ENCODE measurements around the gene C19orf38. TPM values are rescaled to one million over a fixed set of nuclear protein-coding genes. Genes with fewer than 3 reads are reported as not detected.

The C19orf38 gene, protein sequence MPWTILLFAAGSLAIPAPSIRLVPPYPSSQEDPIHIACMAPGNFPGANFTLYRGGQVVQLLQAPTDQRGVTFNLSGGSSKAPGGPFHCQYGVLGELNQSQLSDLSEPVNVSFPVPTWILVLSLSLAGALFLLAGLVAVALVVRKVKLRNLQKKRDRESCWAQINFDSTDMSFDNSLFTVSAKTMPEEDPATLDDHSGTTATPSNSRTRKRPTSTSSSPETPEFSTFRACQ
- polyA plus RNA-seq (2013, experiment 1 of 2), result not detected
- polyA plus RNA-seq (2013, experiment 2 of 2), result not detected

DNA sequence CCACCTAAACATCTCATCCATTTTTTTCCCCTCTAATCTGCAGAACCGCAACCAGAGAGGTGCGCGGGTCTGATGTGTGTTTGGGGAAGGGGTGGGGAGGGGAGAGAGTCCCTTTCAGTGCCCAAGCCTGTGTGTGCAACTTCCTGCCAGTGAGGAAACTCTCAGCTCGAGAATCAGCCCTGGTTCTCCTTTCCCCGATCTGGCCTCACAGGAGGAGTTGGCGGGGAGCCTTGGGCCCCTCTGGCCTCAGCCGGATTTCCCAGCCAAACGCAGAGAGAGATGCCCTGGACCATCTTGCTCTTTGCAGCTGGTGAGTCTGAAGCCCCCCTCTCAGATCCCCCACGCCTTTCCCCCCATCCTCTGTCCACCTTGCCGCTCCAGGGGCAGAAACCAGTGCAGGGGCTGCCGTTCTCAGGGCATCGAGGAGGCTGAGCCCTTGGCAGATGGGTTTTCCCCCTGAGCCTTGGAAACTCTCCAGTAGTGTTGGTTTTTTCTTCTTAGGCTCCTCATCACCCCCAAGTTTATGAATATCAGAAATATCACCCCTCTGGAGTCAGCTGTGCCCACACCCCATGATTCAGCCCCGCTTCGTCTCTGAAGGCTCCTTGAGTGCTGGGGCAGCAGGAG lies at the start of gene C19orf38:
Gene C19orf38, plus strand, starts transcription at position 186 of the 627 bp plus-strand sequence. Its CDS starts 94 bp downstream, at position 280.
- Histone ChIP-seq H3K4me2 (ENCODE audit: low read length, poor library complexity, severe bottlenecking) (no peak within 1 kb of the TSS), H3K79me1 (replicated peaks; ENCODE audit: low read length, poor library complexity, severe bottlenecking) (no peaks in the 10 kb centered on the region), H2AFZ (ENCODE audit: low read depth, low read length) (no peak within 1 kb of the TSS), H3K4me3 (ENCODE audit: insufficient read depth in 1 of 2, low read depth in 1 of 2, low read length in 2 of 2) (peak within 1 kb of the TSS in 1 of 2 experiments; percentile 62), H2BK120ac (ENCODE audit: low read depth, low read length) (no peak within 1 kb of the TSS), H2BK15ac (ENCODE audit: low read depth, poor library complexity, severe bottlenecking) (no peak within 1 kb of the TSS), H3K27ac (ENCODE audit: low read length, poor library complexity, severe bottlenecking) (no peak within 1 kb of the TSS), H4K8ac (ENCODE audit: low read length) (no peak within 1 kb of the TSS), H3K9me3 (ENCODE audit: control insufficient read depth, low read length) (no peaks in the 10 kb centered on the region), H3K18ac (ENCODE audit: low read depth in 1 of 2, low read length in 2 of 2) (no peak within 1 kb of the TSS), H3K9ac (ENCODE audit: low read length) (no peak within 1 kb of the TSS), H2AK5ac (ENCODE audit: low read length, severe bottlenecking) (no peak within 1 kb of the TSS), H2BK5ac (ENCODE audit: low read depth, low read length, poor library complexity, severe bottlenecking) (no peak within 1 kb of the TSS), H2BK12ac (ENCODE audit: low read length in 2 of 2) (no peak within 1 kb of the TSS), H3K14ac (ENCODE audit: low read length in 2 of 2) (no peak within 1 kb of the TSS), H3K27me3 (ENCODE audit: control insufficient read depth in 1 of 2, insufficient read depth in 1 of 2, low read length in 2 of 2) (peaks cover 0 to 8% of the 10 kb centered on the region in 2 experiments), H3K4ac (ENCODE audit: low read depth in 1 of 2, low read length in 2 of 2) (no peak within 1 kb of the TSS), H3K4me1 (ENCODE audit: control insufficient read depth, insufficient read depth, low read depth, low read length) (no peaks in the 10 kb centered on the region), H3K36me3 (ENCODE audit: control insufficient read depth in 1 of 2, insufficient read depth in 2 of 2, low read depth in 1 of 2, low read length in 2 of 2) (no peaks in the 10 kb centered on the region), H4K91ac (ENCODE audit: low read length) (no peak within 1 kb of the TSS), H3K23ac (ENCODE audit: low read length in 2 of 2) (no peak within 1 kb of the TSS)
- 84% methylated on average over 13 of the region's 14 CpGs for WGBS
- DNase-seq, result no peak

DNA sequence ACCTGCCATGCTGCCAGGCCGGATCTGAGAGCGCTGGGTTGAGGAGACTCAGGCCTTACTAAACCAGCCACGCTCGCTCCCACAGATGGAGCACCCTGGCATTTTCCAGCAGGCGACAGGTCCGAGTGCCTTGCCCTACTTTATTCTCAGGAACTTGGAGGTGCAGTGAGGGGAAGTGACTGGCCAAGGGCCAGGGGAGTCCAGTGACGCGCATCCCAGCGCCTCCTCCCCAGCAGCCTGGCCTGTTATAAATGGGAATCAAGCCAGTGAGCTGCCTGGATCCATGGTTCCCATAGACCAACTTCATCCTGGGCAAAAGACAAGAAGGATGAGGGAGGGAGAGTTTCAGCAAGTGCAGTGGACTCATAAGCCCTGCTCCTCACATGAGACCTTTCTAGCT lies 47.7 kb upstream of the C19orf38 start:
- no peak overlapping the region for H3K9ac ChIP-seq (ENCODE audit: low read length)

DNA sequence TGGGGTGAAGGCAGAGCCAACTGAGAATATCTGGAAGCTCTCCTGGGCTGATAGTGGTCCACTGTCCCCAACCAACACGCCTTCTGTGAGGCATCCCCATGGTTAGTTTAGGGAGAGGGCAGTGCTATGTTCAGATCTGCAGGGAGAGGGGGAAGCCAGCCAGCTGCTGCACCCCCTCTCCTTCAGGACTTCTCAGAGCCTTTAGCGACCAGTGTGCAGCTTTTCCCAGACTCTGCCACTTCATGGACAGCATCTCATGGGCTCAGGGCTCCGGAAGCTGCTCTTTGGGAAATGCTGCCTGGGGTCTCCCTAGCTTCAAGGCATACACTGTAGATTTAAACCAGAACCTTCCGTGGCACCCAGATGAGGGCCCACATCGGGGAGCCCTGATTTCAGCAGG lies 45.7 kb upstream of the C19orf38 start:
- H3K23ac ChIP-seq (ENCODE audit: low read length in 2 of 2), result no peak overlapping the region
- no peak for DNase-seq
- H3K79me1 ChIP-seq (replicated peaks; ENCODE audit: low read length, poor library complexity, severe bottlenecking), result peaks cover 34% of the 10 kb centered on the region
- no peak overlapping the region for H3K4me2 ChIP-seq (ENCODE audit: low read length, poor library complexity, severe bottlenecking)
- H3K4me3 ChIP-seq (ENCODE audit: insufficient read depth in 1 of 2, low read depth in 1 of 2, low read length in 2 of 2), result no peak overlapping the region
- no peak overlapping the region for H4K8ac ChIP-seq (ENCODE audit: low read length)
- H2BK12ac ChIP-seq (ENCODE audit: low read length in 2 of 2), result no peak overlapping the region
- no peak overlapping the region for H2AK5ac ChIP-seq (ENCODE audit: low read length, severe bottlenecking)
- no peak overlapping the region for H3K27ac ChIP-seq (ENCODE audit: low read length, poor library complexity, severe bottlenecking)
- no peaks in the 10 kb centered on the region for H3K27me3 ChIP-seq (ENCODE audit: control insufficient read depth in 1 of 2, insufficient read depth in 1 of 2, low read length in 2 of 2)
- no peak overlapping the region for H3K14ac ChIP-seq (ENCODE audit: low read length in 2 of 2)
- no peak overlapping the region for H4K91ac ChIP-seq (ENCODE audit: low read length)
- no peaks in the 10 kb centered on the region for H3K4me1 ChIP-seq (ENCODE audit: control insufficient read depth, insufficient read depth, low read depth, low read length)
- no peak overlapping the region for H3K9ac ChIP-seq (ENCODE audit: low read length)
- no peak overlapping the region for H3K4ac ChIP-seq (ENCODE audit: low read depth in 1 of 2, low read length in 2 of 2)
- no peak overlapping the region for H2BK5ac ChIP-seq (ENCODE audit: low read depth, low read length, poor library complexity, severe bottlenecking)
- WGBS, result 97% methylated on average over 5 of the region's 5 CpGs
- no peak overlapping the region for H2BK15ac ChIP-seq (ENCODE audit: low read depth, poor library complexity, severe bottlenecking)
- no peaks in the 10 kb centered on the region for H3K9me3 ChIP-seq (ENCODE audit: control insufficient read depth, low read length)
- H2BK120ac ChIP-seq (ENCODE audit: low read depth, low read length), result no peak overlapping the region
- peaks cover 82 to 83% of the 10 kb centered on the region in 2 experiments for H3K36me3 ChIP-seq (ENCODE audit: control insufficient read depth in 1 of 2, insufficient read depth in 2 of 2, low read depth in 1 of 2, low read length in 2 of 2)
- H2AFZ ChIP-seq (ENCODE audit: low read depth, low read length), result no peak overlapping the region
- H3K18ac ChIP-seq (ENCODE audit: low read depth in 1 of 2, low read length in 2 of 2), result no peak overlapping the region

More for the DNA sequence above, 47.7 kb upstream of the C19orf38 start:
- Histone ChIP-seq H3K4me1 (ENCODE audit: control insufficient read depth, insufficient read depth, low read depth, low read length) (no peaks in the 10 kb centered on the region), H2BK5ac (ENCODE audit: low read depth, low read length, poor library complexity, severe bottlenecking) (no peak overlapping the region), H2BK12ac (ENCODE audit: low read length in 2 of 2) (no peak overlapping the region), H3K18ac (ENCODE audit: low read depth in 1 of 2, low read length in 2 of 2) (no peak overlapping the region), H2AFZ (ENCODE audit: low read depth, low read length) (no peak overlapping the region), H3K27me3 (ENCODE audit: control insufficient read depth in 1 of 2, insufficient read depth in 1 of 2, low read length in 2 of 2) (no peaks in the 10 kb centered on the region), H4K8ac (ENCODE audit: low read length) (no peak overlapping the region), H3K4me2 (ENCODE audit: low read length, poor library complexity, severe bottlenecking) (no peak overlapping the region), H3K27ac (ENCODE audit: low read length, poor library complexity, severe bottlenecking) (no peak overlapping the region), H2AK5ac (ENCODE audit: low read length, severe bottlenecking) (no peak overlapping the region), H3K14ac (ENCODE audit: low read length in 2 of 2) (no peak overlapping the region), H2BK15ac (ENCODE audit: low read depth, poor library complexity, severe bottlenecking) (no peak overlapping the region), H3K9me3 (ENCODE audit: control insufficient read depth, low read length) (no peaks in the 10 kb centered on the region), H4K91ac (ENCODE audit: low read length) (no peak overlapping the region), H3K4me3 (ENCODE audit: insufficient read depth in 1 of 2, low read depth in 1 of 2, low read length in 2 of 2) (no peak overlapping the region), H3K36me3 (ENCODE audit: control insufficient read depth in 1 of 2, insufficient read depth in 2 of 2, low read depth in 1 of 2, low read length in 2 of 2) (peaks cover 92% of the 10 kb centered on the region in 2 experiments), H3K4ac (ENCODE audit: low read depth in 1 of 2, low read length in 2 of 2) (no peak overlapping the region), H2BK120ac (ENCODE audit: low read depth, low read length) (no peak overlapping the region), H3K23ac (ENCODE audit: low read length in 2 of 2) (no peak overlapping the region), H3K79me1 (replicated peaks; ENCODE audit: low read length, poor library complexity, severe bottlenecking) (peaks cover 40% of the 10 kb centered on the region)
- WGBS, result 97% methylated on average over 9 of the region's 9 CpGs
- no peak for DNase-seq

DNA sequence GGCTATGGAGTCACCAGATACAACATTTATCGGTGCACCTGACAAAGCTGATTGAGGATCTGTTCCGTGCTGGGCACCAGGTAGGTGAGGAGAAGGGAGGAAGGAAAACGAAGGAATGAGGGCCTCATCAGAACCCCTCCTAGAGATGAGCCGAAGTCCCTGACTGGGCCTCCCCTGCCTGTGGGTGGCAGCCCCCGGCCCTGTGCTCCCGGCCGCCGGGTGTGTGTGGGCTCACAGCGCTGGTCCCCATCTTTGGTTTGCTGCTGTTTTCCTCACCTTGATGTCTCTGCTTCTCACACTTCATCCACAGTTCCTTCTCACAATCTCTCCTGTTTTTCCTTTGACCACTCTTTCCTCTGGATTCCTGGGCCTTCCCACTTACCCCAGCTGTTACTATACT lies 45.0 kb upstream of the C19orf38 start:
- H2BK120ac ChIP-seq (ENCODE audit: low read depth, low read length), result no peak overlapping the region
- H2AK5ac ChIP-seq (ENCODE audit: low read length, severe bottlenecking), result no peak overlapping the region
- no peak overlapping the region for H3K14ac ChIP-seq (ENCODE audit: low read length in 2 of 2)
- no peak overlapping the region for H3K4me3 ChIP-seq (ENCODE audit: insufficient read depth in 1 of 2, low read depth in 1 of 2, low read length in 2 of 2)
- WGBS, result 96% methylated on average over 9 of the region's 9 CpGs
- no peak overlapping the region for H3K18ac ChIP-seq (ENCODE audit: low read depth in 1 of 2, low read length in 2 of 2)
- no peak overlapping the region for H2AFZ ChIP-seq (ENCODE audit: low read depth, low read length)
- no peak overlapping the region for H3K4me2 ChIP-seq (ENCODE audit: low read length, poor library complexity, severe bottlenecking)
- no peak overlapping the region for H4K91ac ChIP-seq (ENCODE audit: low read length)
- no peak overlapping the region for H3K23ac ChIP-seq (ENCODE audit: low read length in 2 of 2)
- no peak for DNase-seq
- no peak overlapping the region for H3K9ac ChIP-seq (ENCODE audit: low read length)
- peaks cover 74 to 80% of the 10 kb centered on the region in 2 experiments for H3K36me3 ChIP-seq (ENCODE audit: control insufficient read depth in 1 of 2, insufficient read depth in 2 of 2, low read depth in 1 of 2, low read length in 2 of 2)
- H3K79me1 ChIP-seq (replicated peaks; ENCODE audit: low read length, poor library complexity, severe bottlenecking), result peaks cover 27% of the 10 kb centered on the region
- H2BK15ac ChIP-seq (ENCODE audit: low read depth, poor library complexity, severe bottlenecking), result no peak overlapping the region
- H2BK5ac ChIP-seq (ENCODE audit: low read depth, low read length, poor library complexity, severe bottlenecking), result no peak overlapping the region
- H2BK12ac ChIP-seq (ENCODE audit: low read length in 2 of 2), result no peak overlapping the region
- no peaks in the 10 kb centered on the region for H3K9me3 ChIP-seq (ENCODE audit: control insufficient read depth, low read length)
- no peaks in the 10 kb centered on the region for H3K4me1 ChIP-seq (ENCODE audit: control insufficient read depth, insufficient read depth, low read depth, low read length)
- H3K27me3 ChIP-seq (ENCODE audit: control insufficient read depth in 1 of 2, insufficient read depth in 1 of 2, low read length in 2 of 2), result no peaks in the 10 kb centered on the region
- no peak overlapping the region for H4K8ac ChIP-seq (ENCODE audit: low read length)
- no peak overlapping the region for H3K4ac ChIP-seq (ENCODE audit: low read depth in 1 of 2, low read length in 2 of 2)
- no peak overlapping the region for H3K27ac ChIP-seq (ENCODE audit: low read length, poor library complexity, severe bottlenecking)

All from mesenchymal stem cell (in vitro differentiated cells and primary cell).